Measurements from ENCODE around the gene EPHB1. TPM values are rescaled to one million over a fixed set of nuclear protein-coding genes. Genes with fewer than 3 reads are reported as not detected.

EPHB1 gene
- total RNA-seq, 4 donors from 2014 or later, result 0.16 to 1.5 (median 0.59) TPM

- no peak for TF ChIP-seq CTCF (IDR thresholded peaks at IDR 0.05; ENCODE audit: low read depth)
Measured at GRCh38 chr3:134991003-134991402, 195.9 kb downstream of the EPHB1 start.

GRCh38 chr3:134991472-134992010, 196.5 kb downstream of the EPHB1 start:
- TF ChIP-seq CTCF (IDR thresholded peaks at IDR 0.05; ENCODE audit: low read depth), result no peak

- no peak for TF ChIP-seq CTCF (IDR thresholded peaks at IDR 0.05; ENCODE audit: low read depth)
Measured at GRCh38 chr3:134992180-134992579, 197.1 kb downstream of the EPHB1 start.

GRCh38 chr3:134992586-134992985, 197.5 kb downstream of the EPHB1 start:
- TF ChIP-seq CTCF (IDR thresholded peaks at IDR 0.05; ENCODE audit: low read depth), result no peak

- TF ChIP-seq CTCF (IDR thresholded peaks at IDR 0.05; ENCODE audit: low read depth), result no peak
Measured at GRCh38 chr3:134993011-134993410, 198.0 kb downstream of the EPHB1 start.

- no peak for TF ChIP-seq CTCF (IDR thresholded peaks at IDR 0.05; ENCODE audit: low read depth)
Measured at GRCh38 chr3:134998158-134998557, 203.1 kb downstream of the EPHB1 start.

- no peak for TF ChIP-seq CTCF (IDR thresholded peaks at IDR 0.05; ENCODE audit: low read depth)
Measured at GRCh38 chr3:134998855-134999254, 203.8 kb downstream of the EPHB1 start.

All from subcutaneous adipose tissue (tissue), 4 donors.